LNCaP clone FGC (cell line): Measurements from ENCODE around the gene FCRL5.

Experiments
- DNase-seq: peaks from one replicate; pipeline ENCODE4 v3.0.0-alpha.2; 2011; ENCODE audit warnings: low read depth
- H3K4me3 ChIP-seq: 2 replicates; pipeline ENCODE4 v1.5.1; 2011; ENCODE audit warnings: mild to moderate bottlenecking, low read depth, low read length, control low read depth
- TF ChIP-seq, protein P1 (sequence below): IDR thresholded peaks from 2 replicates; pipeline ENCODE4 v1.5.1; 2012; ENCODE audit warnings: mild to moderate bottlenecking; ENCODE audit not compliant: control insufficient read depth, insufficient read depth; ENCODE audit errors: extremely low read depth

FCRL5 gene

DNA sequence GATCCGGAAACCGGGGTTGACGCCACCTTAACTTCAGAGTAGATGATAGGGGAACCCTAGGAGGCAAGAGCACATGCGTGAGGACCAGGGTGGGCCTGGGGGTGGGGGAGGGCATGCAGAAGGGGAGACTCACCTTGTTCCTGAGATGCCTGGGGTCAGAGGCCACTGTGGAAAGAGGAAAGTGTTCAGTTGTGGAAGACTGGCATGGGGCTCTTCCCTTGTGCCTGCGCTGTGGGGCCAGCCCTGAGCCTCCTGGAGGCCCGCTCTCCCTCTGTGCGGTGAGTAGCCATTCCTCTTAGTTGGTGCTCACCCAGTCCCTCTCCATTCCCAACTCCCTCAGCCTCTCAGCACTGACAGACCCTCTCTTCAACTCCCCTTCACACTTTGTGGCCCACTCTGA, 36.6 kb downstream of the FCRL5 start:
- no peak for DNase-seq
- TF ChIP-seq, protein P1, sequence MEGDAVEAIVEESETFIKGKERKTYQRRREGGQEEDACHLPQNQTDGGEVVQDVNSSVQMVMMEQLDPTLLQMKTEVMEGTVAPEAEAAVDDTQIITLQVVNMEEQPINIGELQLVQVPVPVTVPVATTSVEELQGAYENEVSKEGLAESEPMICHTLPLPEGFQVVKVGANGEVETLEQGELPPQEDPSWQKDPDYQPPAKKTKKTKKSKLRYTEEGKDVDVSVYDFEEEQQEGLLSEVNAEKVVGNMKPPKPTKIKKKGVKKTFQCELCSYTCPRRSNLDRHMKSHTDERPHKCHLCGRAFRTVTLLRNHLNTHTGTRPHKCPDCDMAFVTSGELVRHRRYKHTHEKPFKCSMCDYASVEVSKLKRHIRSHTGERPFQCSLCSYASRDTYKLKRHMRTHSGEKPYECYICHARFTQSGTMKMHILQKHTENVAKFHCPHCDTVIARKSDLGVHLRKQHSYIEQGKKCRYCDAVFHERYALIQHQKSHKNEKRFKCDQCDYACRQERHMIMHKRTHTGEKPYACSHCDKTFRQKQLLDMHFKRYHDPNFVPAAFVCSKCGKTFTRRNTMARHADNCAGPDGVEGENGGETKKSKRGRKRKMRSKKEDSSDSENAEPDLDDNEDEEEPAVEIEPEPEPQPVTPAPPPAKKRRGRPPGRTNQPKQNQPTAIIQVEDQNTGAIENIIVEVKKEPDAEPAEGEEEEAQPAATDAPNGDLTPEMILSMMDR = no peak
- H3K4me3 ChIP-seq = no peak overlapping the region

DNA sequence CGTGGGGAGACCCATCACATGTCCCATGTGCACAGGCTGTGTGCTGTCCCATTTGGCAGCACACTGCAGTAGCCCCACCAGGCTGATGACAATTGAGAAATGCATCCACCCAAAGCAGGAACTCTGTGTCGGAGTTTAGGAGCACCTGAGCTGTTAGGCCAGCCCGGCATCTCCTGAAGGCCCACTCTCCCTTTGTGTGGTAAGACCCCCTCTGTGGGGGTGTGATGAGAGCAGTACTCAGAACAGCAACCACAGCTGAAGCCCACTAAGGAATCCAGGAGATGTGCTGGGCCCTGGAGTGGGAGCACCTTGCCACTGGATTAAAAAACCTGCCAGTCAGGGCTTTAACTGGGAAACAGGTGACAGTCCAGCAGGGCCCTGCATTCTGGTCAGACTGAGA, 37.2 kb downstream of the FCRL5 start:
- TF ChIP-seq, protein P1 = no peak
- H3K4me3 ChIP-seq = no peak overlapping the region
- no peak for DNase-seq

DNA sequence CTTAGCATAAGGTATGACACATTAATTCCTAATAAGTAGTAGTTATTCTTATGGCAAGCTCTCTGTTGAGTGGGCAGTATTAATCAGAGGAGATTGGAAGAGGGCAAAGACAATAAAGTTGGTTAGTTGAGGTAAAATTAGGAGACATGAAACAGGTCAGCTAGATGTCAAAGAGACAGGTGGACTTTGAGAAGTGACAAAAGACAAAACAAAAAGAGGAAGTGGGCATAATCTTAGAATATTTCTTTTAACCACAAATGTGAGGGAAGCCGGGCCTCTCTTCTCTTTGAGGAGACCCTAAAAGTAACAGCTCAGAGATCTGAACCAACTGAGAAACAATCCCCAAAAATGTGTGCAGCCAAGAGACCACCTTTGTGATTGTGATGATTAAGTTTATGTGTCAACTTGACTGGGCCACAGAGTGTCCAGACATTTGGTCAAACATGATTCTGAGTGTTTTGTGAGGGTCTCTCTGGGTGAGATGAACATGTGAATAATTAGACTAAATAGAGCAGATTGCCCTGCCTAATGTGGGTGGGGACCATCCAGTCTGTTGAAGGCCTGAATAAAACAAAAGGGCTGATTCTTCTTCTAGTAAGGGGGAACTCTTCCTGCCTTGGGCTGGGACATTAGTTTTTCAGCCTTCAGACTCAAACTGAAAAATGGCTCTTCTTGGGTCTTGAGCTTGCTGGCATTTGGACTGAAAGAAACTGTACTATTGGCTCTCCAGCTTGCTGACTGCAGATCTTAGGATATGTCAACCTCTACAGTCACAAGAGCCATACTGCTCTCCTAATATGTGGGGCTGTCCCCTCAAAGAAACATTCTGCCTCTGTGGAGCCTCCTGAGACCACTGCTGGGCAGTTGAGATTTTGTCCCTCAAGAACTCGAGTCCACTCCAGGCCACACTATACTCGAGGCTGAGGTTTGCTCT, 40.0 kb downstream of the FCRL5 start:
- H3K4me3 ChIP-seq = no peak overlapping the region
- TF ChIP-seq, protein P1 = no peak
- no peak for DNase-seq

DNA sequence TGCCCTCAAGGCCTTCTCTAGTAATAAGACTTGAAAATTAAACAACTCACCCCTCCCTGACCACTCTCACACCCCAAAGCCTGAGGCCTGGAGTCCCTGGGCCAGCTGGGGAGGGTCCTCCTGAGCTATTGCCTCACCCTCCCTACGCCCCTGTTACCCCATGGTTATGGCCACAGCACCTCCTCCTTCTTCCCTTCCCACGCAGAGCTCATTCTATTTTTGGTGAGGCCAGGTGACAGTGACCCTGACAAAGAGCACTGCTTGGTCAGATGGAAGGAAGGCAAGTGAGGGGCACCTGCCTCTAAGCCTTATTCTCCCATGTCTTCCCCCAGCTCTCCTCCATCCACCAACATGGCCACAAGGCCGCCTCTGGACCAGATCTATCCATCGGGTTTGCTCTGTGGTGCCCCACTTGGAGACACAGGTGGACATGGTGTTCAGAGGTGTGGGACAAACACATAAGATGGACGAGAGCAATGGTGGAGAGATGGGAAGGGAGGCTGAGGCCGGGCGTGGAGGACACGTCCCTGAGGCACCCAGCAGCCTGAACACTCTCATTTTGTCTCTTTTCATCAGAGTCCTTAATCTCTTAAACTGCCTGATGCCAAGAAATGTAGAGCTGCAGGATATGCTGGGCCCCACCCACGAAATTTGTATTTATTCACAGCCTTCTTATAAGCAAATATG, 42.6 kb downstream of the FCRL5 start:
- no peak overlapping the region for H3K4me3 ChIP-seq
- DNase-seq = no peak
- TF ChIP-seq, protein P1 = no peak

DNA sequence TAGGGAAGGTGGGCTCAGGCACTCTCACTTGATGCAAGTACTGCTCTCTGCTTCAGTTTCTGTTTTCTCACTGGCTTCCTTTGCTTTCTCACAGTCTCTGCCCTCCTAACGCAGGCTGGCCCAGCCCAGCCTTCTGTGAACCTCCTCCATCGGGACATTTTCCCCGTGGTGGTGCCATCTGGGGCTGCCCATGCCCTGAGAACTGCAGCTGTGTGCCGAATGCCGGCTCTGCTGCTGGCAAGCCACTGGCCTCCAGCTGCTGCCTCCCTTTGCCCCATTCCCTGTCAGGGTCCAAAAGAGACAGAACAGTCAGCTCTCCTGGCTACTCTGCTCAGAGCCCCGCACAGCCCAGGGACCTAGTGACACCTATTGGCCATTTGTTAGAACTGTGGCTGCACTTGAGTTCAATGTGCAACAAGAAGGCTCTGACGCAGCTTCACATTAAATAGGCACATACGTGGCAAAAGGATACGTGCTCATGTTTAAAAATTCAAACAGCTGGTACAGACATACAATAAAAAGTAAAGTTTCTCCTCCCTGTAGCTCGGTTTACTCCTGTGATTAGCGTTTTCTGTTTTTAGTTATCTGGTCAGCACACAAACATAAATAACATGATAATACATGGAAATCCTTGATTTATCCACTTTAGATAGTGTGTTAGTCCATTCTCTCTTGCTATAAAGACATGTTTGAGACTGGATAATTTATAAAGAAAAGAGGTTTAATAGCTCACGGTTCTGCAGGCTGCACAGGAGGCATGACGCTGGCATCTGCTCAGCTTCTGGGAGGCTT, 46.6 kb downstream of the FCRL5 start:
- H3K4me3 ChIP-seq = no peak overlapping the region
- TF ChIP-seq, protein P1 = peak; percentile 97
- no peak for DNase-seq

DNA sequence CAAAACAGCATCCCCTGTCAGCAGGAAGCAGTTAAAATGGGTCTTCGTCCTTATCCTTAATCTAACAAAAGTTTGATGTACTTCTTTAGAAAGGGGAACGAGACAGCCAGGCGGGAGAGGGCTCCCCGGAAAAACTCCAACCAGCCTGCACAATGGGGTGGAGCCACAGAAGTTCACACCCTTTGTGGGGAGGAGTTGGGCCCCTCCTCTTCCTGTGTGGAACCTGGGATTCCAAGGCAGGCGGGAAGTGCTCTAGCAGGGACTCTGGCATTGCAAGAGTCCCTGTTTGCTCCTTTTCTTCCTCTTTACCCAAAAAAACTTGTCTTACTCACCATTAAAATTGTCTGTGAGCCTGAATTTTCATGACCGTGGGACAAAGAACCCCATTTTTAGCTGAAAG, 47.7 kb downstream of the FCRL5 start:
- no peak overlapping the region for H3K4me3 ChIP-seq
- DNase-seq = no peak

More for the DNA sequence above, 47.7 kb downstream of the FCRL5 start:
- TF ChIP-seq, protein P1 = no peak
